K562 (cell line): Measurements from ENCODE around the gene MRPL42. TPM values are rescaled to one million over a fixed set of nuclear protein-coding genes. Genes with fewer than 3 reads are reported as not detected.

Source experiments
- ATF1 ChIP-seq, 2 experiments: fragments of 450-650 bp in 1 of 2; IDR thresholded peaks; 2 replicates each; pipeline ENCODE4 v1.6.1; 2016; ENCODE audit warnings: missing compliant biosample characterization in 1 of 2, missing genetic modification characterization in 1 of 2
- EGR1 ChIP-seq: fragments of 450-650 bp; conservative IDR thresholded peaks from 2 replicates; pipeline ENCODE4 v1.6.1; 2017; ENCODE audit warnings: mild to moderate bottlenecking
- NR2C1 ChIP-seq, 2 experiments: fragments of 450-650 bp; IDR thresholded peaks; 2 replicates each; pipeline ENCODE4 v1.6.1; 2017; ENCODE audit warnings: mild to moderate bottlenecking in 2 of 2, antibody characterized with exemption in 1 of 2, inconsistent platforms in 1 of 2, missing compliant biosample characterization in 1 of 2, missing genetic modification characterization in 1 of 2
- PHF20 ChIP-seq: fragments of 450-650 bp; IDR thresholded peaks from 2 replicates; pipeline ENCODE4 v1.6.1; 2018; ENCODE audit not compliant: partially characterized antibody
- SMAD2 ChIP-seq: fragments of 150-350 bp; IDR thresholded peaks from 2 replicates; pipeline ENCODE4 v1.6.1; 2014; ENCODE audit warnings: low read depth, mild to moderate bottlenecking, low read length
- SPI1 ChIP-seq: IDR thresholded peaks from 2 replicates; pipeline ENCODE4 v1.6.1; 2011; ENCODE audit warnings: low read depth, low read length, control low read depth, borderline replicate concordance
- TRIM24 ChIP-seq, 2 experiments: fragments of 450-650 bp; IDR thresholded peaks; 2 replicates each; pipeline ENCODE4 v1.6.1; 2016
- YY1 ChIP-seq, 3 experiments: IDR thresholded peaks; 2 replicates each; pipeline ENCODE4 v1.6.1; 2011; ENCODE audit warnings: low read length in 2 of 3, mild to moderate bottlenecking in 2 of 3, moderate library complexity in 2 of 3, borderline replicate concordance in 1 of 3, control low read depth in 1 of 3, low read depth in 1 of 3; ENCODE audit not compliant: insufficient read depth in 3 of 3, insufficient replicate concordance in 2 of 3, control insufficient read depth in 1 of 3, insufficient read length in 1 of 3; ENCODE audit errors: extremely low read depth in 1 of 3
- ZNF717 ChIP-seq: fragments of 250-450 bp; sonication (Bioruptor Pico); IDR thresholded peaks from 2 replicates; pipeline ENCODE4 v1.5.0; 2021
- polyA plus RNA-seq, 8 experiments: library from polyadenylated mRNA; depleted of rRNA in 4 of 8; stranded (reverse) in 5 of 8; unstranded in 3 of 8; fragments of >200 nt; fragmentation: Nextera tagmentation in 2 of 8; fragmentation: Illumina TruSeq in 1 of 8; extraction: Ambion mirVana in 2 of 8; extraction: Trizol in 1 of 8; gene quantifications; 2 replicates each; pipeline versions ENCODE4 v1.2.1 to v1.2.3, GENCODE V29; 2011 to 2014; ENCODE audit warnings: inconsistent platforms in 1 of 8, missing spikeins in 1 of 8
- total RNA-seq, 7 experiments: library from RNA; depleted of rRNA in 6 of 7; stranded (reverse); fragments of >200 nt in 6 of 7; fragmentation: Illumina TruSeq in 2 of 7; extraction: Trizol in 2 of 7; gene quantifications; 2 replicates each; pipeline versions ENCODE4 v1.2.1 to v1.2.3, GENCODE V29; 2011 to 2021; ENCODE audit warnings: low replicate concordance in 1 of 7
- TF ChIP-seq, protein P1 (sequence below), 3 experiments: fragments of 200-800 bp in 1 of 3; fragments of 250-450 bp in 1 of 3; fragments of 450-650 bp in 1 of 3; sonication (Bioruptor Pico) in 1 of 3; sonication (Bioruptor generic) in 1 of 3; formaldehyde crosslinking in 1 of 3; IDR thresholded peaks; 2 replicates each; pipeline versions ENCODE4 v1.6.1 to v1.8.0; 2016 to 2022; ENCODE audit warnings: mild to moderate bottlenecking in 2 of 3, missing genetic modification characterization in 2 of 3, missing compliant biosample characterization in 1 of 3, moderate library complexity in 1 of 3
- TF ChIP-seq, protein P2 (sequence below), 2 experiments: fragments of 450-650 bp; conservative IDR thresholded peaks; 2 replicates each; pipeline ENCODE4 v1.6.1; 2017; ENCODE audit warnings: mild to moderate bottlenecking in 2 of 2, moderate library complexity in 2 of 2
- TF ChIP-seq, protein P3 (sequence below): fragments of 250-450 bp; sonication (Bioruptor Pico); IDR thresholded peaks from 2 replicates; pipeline ENCODE4 v1.4.0; 2020; ENCODE audit warnings: borderline replicate concordance
- TF ChIP-seq, protein P4 (sequence below): sonication (generic); formaldehyde crosslinking; IDR thresholded peaks from 2 replicates; pipeline ENCODE4 v1.9.0; 2022; ENCODE audit warnings: mild to moderate bottlenecking, missing genetic modification reagents
- TF ChIP-seq, protein P5 (sequence below): fragments of 150-350 bp; IDR thresholded peaks from 2 replicates; pipeline ENCODE4 v1.6.1; 2014; ENCODE audit warnings: low read depth, mild to moderate bottlenecking, low read length, borderline replicate concordance

The MRPL42 gene
- total and polyA plus RNA-seq, 9 of the 15 experiments (the other 6 are each of a cell fraction or from before 2014, with no cell fraction given), result 104 to 806 (median 218) TPM

DNA sequence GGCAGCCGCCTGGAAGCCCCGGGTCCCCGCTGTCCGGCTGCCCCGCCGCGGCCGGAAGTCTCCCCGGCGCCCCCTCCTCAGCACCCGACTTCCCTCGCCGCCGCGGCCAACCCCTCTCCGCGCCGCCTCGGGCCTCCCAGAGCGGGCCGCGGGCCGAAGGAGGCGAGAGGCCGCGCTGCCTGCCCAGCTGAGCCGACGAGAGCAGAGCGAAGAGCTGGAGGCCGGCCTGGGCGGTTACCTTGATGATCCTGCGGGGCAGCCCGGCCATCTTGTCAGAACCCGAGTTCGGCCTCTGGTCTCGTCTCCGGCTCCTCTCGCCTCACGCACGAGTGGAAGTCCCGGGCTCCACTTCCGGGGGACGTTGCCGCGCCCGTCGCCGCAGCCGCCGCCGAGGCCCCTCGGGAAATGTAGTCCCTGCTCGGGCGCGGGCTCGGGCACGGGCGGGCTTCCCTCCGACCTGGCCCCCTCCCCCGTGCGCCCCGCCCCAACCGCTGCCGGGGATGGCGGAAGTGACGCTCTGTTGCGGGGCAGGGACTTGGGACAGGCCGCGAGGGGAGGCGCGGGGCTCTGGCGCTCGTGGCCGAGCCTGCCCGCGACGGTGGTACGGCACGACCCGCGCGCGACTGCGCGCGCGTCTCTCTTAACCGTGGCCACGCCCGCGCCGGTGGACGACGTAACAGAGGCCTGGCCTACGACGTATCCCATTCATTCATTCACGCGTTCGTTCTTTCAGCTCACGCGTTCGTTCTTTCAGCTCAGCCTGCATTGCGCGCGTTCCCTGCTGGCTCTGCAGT is 25.5 kb upstream of the MRPL42 start, which contains the start of gene UBE2N (continued):
- TF ChIP-seq, protein P1, sequence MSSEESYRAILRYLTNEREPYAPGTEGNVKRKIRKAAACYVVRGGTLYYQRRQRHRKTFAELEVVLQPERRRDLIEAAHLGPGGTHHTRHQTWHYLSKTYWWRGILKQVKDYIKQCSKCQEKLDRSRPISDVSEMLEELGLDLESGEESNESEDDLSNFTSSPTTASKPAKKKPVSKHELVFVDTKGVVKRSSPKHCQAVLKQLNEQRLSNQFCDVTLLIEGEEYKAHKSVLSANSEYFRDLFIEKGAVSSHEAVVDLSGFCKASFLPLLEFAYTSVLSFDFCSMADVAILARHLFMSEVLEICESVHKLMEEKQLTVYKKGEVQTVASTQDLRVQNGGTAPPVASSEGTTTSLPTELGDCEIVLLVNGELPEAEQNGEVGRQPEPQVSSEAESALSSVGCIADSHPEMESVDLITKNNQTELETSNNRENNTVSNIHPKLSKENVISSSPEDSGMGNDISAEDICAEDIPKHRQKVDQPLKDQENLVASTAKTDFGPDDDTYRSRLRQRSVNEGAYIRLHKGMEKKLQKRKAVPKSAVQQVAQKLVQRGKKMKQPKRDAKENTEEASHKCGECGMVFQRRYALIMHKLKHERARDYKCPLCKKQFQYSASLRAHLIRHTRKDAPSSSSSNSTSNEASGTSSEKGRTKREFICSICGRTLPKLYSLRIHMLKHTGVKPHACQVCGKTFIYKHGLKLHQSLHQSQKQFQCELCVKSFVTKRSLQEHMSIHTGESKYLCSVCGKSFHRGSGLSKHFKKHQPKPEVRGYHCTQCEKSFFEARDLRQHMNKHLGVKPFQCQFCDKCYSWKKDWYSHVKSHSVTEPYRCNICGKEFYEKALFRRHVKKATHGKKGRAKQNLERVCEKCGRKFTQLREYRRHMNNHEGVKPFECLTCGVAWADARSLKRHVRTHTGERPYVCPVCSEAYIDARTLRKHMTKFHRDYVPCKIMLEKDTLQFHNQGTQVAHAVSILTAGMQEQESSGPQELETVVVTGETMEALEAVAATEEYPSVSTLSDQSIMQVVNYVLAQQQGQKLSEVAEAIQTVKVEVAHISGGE (CRISPR knock-in tag; IDR thresholded peaks at IDR 0.05), result peak; percentile 26 to 92 (median 51); a peak in 5 of 6 replicates
- TF ChIP-seq YY1 (IDR thresholded peaks at IDR 0.05; ENCODE audit: borderline replicate concordance in 1 of 3, control insufficient read depth in 1 of 3, extremely low read depth in 1 of 3, insufficient read depth in 3 of 3, insufficient read length in 1 of 3, insufficient replicate concordance in 2 of 3, low read depth in 1 of 3, low read length in 2 of 3) (peak; percentile 65 to 93 (median 92)), ATF1 (CRISPR knock-in tag; IDR thresholded peaks at IDR 0.05) (no peak; the same call in 1 of the 2 replicates), ATF1 (tag; IDR thresholded peaks at IDR 0.05) (peak; percentile 93), ZNF717 (CRISPR knock-in tag) (no peak), EGR1 (peak; percentile 37; the same call in 1 of the 2 replicates), TRIM24 (IDR thresholded peaks at IDR 0.05) (no peak; a peak in 1 of 4 replicates), SPI1 (no peak), SMAD2 (no peak), NR2C1 (IDR thresholded peaks at IDR 0.05) (no peak; the same call in 1 of the 2 replicates), NR2C1 (tag; IDR thresholded peaks at IDR 0.05) (peak; percentile 88), PHF20 (peak; percentile 34)
- TF ChIP-seq, protein P2, sequence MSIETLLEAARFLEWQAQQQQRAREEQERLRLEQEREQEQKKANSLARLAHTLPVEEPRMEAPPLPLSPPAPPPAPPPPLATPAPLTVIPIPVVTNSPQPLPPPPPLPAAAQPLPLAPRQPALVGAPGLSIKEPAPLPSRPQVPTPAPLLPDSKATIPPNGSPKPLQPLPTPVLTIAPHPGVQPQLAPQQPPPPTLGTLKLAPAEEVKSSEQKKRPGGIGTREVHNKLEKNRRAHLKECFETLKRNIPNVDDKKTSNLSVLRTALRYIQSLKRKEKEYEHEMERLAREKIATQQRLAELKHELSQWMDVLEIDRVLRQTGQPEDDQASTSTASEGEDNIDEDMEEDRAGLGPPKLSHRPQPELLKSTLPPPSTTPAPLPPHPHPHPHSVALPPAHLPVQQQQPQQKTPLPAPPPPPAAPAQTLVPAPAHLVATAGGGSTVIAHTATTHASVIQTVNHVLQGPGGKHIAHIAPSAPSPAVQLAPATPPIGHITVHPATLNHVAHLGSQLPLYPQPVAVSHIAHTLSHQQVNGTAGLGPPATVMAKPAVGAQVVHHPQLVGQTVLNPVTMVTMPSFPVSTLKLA (conservative IDR thresholded peaks at IDR 0.05), result peak; percentile 82 to 93
- TF ChIP-seq, protein P3, sequence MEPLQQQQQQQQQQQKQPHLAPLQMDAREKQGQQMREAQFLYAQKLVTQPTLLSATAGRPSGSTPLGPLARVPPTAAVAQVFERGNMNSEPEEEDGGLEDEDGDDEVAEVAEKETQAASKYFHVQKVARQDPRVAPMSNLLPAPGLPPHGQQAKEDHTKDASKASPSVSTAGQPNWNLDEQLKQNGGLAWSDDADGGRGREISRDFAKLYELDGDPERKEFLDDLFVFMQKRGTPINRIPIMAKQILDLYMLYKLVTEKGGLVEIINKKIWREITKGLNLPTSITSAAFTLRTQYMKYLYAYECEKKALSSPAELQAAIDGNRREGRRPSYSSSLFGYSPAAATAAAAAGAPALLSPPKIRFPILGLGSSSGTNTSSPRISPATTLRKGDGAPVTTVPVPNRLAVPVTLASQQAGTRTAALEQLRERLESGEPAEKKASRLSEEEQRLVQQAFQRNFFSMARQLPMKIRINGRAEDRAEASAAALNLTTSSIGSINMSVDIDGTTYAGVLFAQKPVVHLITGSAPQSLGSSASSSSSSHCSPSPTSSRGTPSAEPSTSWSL, result peak; percentile 67; the same call in 1 of the 2 replicates
- TF ChIP-seq, protein P4, sequence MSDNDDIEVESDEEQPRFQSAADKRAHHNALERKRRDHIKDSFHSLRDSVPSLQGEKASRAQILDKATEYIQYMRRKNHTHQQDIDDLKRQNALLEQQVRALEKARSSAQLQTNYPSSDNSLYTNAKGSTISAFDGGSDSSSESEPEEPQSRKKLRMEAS (CRISPR knock-in tag), result peak; percentile 87
- TF ChIP-seq, protein P5, sequence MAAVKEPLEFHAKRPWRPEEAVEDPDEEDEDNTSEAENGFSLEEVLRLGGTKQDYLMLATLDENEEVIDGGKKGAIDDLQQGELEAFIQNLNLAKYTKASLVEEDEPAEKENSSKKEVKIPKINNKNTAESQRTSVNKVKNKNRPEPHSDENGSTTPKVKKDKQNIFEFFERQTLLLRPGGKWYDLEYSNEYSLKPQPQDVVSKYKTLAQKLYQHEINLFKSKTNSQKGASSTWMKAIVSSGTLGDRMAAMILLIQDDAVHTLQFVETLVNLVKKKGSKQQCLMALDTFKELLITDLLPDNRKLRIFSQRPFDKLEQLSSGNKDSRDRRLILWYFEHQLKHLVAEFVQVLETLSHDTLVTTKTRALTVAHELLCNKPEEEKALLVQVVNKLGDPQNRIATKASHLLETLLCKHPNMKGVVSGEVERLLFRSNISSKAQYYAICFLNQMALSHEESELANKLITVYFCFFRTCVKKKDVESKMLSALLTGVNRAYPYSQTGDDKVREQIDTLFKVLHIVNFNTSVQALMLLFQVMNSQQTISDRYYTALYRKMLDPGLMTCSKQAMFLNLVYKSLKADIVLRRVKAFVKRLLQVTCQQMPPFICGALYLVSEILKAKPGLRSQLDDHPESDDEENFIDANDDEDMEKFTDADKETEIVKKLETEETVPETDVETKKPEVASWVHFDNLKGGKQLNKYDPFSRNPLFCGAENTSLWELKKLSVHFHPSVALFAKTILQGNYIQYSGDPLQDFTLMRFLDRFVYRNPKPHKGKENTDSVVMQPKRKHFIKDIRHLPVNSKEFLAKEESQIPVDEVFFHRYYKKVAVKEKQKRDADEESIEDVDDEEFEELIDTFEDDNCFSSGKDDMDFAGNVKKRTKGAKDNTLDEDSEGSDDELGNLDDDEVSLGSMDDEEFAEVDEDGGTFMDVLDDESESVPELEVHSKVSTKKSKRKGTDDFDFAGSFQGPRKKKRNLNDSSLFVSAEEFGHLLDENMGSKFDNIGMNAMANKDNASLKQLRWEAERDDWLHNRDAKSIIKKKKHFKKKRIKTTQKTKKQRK, result no peak
